ENCODE results near the gene EFL1.

EFL1 gene

GRCh38 chr15:82114660-82115059 is 147.9 kb downstream of the EFL1 start:
- peaks cover 4% of the 10 kb centered on the region for H3K36me3 Mint-ChIP-seq (ENCODE audit: low read depth)
- H3K4me1 Mint-ChIP-seq (ENCODE audit: low read depth): no peaks in the 10 kb centered on the region
- H3K9me3 Mint-ChIP-seq: no peaks in the 10 kb centered on the region
- no peak overlapping the region for H3K27ac Mint-ChIP-seq
- no peaks in the 10 kb centered on the region for H3K27me3 Mint-ChIP-seq
- H3K4me3 Mint-ChIP-seq: no peak overlapping the region

GRCh38 chr15:82113106-82113715 is 149.3 kb downstream of the EFL1 start:
- Mint-ChIP-seq H3K27me3 (no peaks in the 10 kb centered on the region), H3K36me3 (ENCODE audit: low read depth) (peaks cover 4% of the 10 kb centered on the region), H3K4me3 (no peak overlapping the region), H3K27ac (no peak overlapping the region), H3K4me1 (ENCODE audit: low read depth) (no peaks in the 10 kb centered on the region), H3K9me3 (no peaks in the 10 kb centered on the region)

- Mint-ChIP-seq H3K4me3 (no peak overlapping the region), H3K36me3 (ENCODE audit: low read depth) (no peaks in the 10 kb centered on the region), H3K27me3 (no peaks in the 10 kb centered on the region), H3K4me1 (ENCODE audit: low read depth) (no peaks in the 10 kb centered on the region), H3K9me3 (no peaks in the 10 kb centered on the region), H3K27ac (no peak overlapping the region)
Measured at GRCh38 chr15:82111918-82112317, 150.6 kb downstream of the EFL1 start.

- Mint-ChIP-seq H3K27ac (peak overlapping the region; percentile 34), H3K4me1 (ENCODE audit: low read depth) (no peaks in the 10 kb centered on the region), H3K36me3 (ENCODE audit: low read depth) (no peaks in the 10 kb centered on the region), H3K9me3 (no peaks in the 10 kb centered on the region), H3K4me3 (no peak overlapping the region), H3K27me3 (no peaks in the 10 kb centered on the region)
Measured at GRCh38 chr15:82110144-82110543, 152.4 kb downstream of the EFL1 start.

DNA sequence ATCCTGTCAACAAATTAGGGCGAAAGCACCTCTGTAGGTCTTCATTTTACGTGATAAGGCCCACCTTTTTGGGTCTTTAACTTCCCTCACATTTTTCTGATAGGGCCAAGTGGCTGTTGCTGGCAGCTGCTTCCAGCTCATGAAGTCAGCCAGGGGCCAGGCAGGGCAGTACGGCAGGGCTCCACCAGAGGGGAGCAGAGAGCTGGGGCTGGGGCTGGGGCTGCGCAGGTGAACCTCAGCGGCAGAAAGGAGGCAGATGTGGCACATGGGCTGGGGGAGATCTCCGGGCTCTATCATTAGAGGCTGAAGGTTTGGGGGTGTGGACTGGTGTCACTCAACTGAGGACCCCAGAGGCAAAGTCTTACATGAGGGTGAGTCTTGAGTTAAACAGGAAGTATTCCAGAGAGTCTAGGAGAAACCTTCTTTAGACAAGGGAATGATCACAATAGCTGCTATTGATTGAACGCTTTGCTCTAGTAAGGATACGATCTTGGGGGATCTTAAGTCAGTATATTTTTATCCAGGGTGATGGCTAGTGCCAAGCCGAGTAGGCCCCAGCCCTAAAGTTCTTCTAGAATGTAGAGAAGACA is 153.9 kb downstream of the EFL1 start:
- Mint-ChIP-seq H3K36me3 (ENCODE audit: low read depth) (no peaks in the 10 kb centered on the region), H3K9me3 (no peaks in the 10 kb centered on the region), H3K4me1 (ENCODE audit: low read depth) (no peaks in the 10 kb centered on the region), H3K27me3 (no peaks in the 10 kb centered on the region), H3K4me3 (no peak overlapping the region), H3K27ac (no peak overlapping the region)

DNA sequence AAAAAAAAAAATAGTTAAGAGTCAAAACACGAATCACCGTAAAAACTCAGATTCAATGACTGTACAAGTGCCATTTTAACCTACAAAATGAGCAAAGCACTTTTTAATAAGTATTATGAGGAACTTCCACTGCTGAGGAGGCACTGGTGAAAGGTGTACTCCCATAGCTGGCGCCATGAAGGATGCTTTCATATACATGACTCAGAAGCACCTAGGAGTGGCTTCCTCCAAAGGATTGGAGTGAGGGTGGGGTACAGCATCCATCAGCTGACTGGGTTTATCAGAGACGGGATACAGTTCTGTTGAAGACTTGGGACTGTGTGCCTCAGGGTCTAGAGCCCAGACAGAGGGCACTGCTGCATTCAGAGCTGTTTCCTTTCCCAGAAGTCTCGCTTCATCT is 155.9 kb downstream of the EFL1 start:
- Mint-ChIP-seq H3K4me1 (ENCODE audit: low read depth) (no peaks in the 10 kb centered on the region), H3K4me3 (no peak overlapping the region), H3K36me3 (ENCODE audit: low read depth) (no peaks in the 10 kb centered on the region), H3K9me3 (no peaks in the 10 kb centered on the region), H3K27me3 (no peaks in the 10 kb centered on the region), H3K27ac (no peak overlapping the region)

- H3K27me3 Mint-ChIP-seq: peaks cover 2% of the 10 kb centered on the region
- no peaks in the 10 kb centered on the region for H3K4me1 Mint-ChIP-seq (ENCODE audit: low read depth)
- no peaks in the 10 kb centered on the region for H3K36me3 Mint-ChIP-seq (ENCODE audit: low read depth)
- no peak overlapping the region for H3K4me3 Mint-ChIP-seq
- no peaks in the 10 kb centered on the region for H3K9me3 Mint-ChIP-seq
- no peak overlapping the region for H3K27ac Mint-ChIP-seq
Measured at GRCh38 chr15:82105451-82106215, 156.9 kb downstream of the EFL1 start.

- no peaks in the 10 kb centered on the region for H3K4me1 Mint-ChIP-seq (ENCODE audit: low read depth)
- H3K27ac Mint-ChIP-seq: no peak overlapping the region
- peaks cover 4% of the 10 kb centered on the region for H3K27me3 Mint-ChIP-seq
- H3K36me3 Mint-ChIP-seq (ENCODE audit: low read depth): no peaks in the 10 kb centered on the region
- no peaks in the 10 kb centered on the region for H3K9me3 Mint-ChIP-seq
- H3K4me3 Mint-ChIP-seq: no peak overlapping the region
Measured at GRCh38 chr15:82103468-82103867, 159.1 kb downstream of the EFL1 start.

DNA sequence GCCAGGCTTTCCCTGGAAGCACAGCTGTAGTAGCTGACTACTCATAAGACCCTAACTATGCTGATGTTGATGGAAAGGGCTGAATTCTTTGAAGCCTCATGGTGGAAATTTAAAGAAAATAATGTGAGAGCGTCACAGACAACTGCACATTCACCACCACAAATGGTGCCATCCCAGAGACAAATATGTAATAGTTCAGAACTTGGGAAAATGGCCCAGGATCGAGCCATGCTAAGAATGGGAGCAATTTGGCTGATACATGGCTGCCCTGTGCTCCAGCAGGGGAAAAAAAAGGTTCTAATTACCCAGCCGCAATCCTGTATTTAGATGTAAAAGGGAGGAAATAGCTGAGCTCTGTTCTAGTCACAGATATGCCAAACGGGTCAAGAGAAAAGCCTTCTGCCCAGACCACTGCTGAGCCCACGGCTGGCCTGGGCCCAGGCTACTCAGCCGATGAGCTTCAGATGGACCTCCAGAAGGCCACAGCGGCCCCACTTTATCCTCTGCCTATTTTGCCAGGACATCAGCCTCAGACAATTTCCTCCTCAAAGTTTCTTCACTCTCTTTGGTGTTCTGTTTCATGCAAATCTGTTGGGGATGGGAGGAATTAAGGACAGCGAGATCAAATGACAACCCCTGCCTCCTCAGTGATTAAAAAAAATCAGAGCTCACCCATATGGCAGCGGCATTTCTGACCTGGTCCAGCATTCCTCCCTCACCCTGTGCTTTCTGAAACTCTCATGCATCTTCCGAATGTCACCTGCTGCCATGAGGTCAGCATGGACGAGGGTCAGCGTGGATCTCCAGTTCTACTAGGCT is 162.2 kb downstream of the EFL1 start:
- Mint-ChIP-seq H3K27me3 (peaks cover 4% of the 10 kb centered on the region), H3K27ac (no peak overlapping the region), H3K36me3 (ENCODE audit: low read depth) (no peaks in the 10 kb centered on the region), H3K4me3 (no peak overlapping the region), H3K9me3 (no peaks in the 10 kb centered on the region), H3K4me1 (ENCODE audit: low read depth) (no peaks in the 10 kb centered on the region)

DNA sequence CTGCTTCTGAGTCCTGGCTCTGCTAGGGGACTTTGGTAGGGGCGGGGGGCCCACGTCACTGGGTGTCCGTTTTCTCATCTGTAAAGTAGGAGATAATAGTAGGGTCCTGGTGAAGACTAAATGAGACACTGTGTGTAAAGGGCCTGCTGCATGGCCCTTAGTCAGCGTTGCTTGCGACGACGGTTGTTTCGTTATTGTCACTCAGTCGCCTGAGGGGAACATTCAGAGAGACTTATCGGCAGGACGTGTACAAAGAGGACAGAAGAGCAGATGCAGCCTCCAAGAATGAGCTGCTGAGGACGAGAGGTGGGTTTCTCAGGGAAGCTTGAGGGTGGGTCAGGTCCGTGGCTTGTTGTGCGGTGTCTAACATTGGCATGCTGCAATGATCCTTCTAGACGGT is 163.9 kb downstream of the EFL1 start:
- Mint-ChIP-seq H3K9me3 (no peaks in the 10 kb centered on the region), H3K27ac (no peak overlapping the region), H3K4me3 (no peak overlapping the region), H3K36me3 (ENCODE audit: low read depth) (no peaks in the 10 kb centered on the region), H3K27me3 (peaks cover 4% of the 10 kb centered on the region), H3K4me1 (ENCODE audit: low read depth) (no peaks in the 10 kb centered on the region)

DNA sequence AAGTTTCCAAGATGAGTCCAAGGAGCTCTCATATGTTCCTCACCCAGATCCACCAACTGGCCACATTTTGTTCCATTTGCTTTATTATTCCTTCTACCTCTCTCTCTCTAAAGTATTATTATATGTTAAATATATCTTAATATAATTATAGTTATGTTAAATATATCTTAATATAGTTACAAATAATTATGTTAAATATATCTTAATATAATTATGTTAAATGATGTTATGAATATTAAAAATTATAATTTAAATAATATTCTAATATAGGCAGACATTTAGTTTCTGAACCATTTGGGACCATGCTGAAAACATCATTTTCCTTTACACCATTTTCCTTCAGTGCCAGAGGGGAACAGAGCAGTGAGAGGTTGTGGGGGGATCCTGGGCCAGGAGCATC is 166.7 kb downstream of the EFL1 start:
- no peak overlapping the region for H3K27ac Mint-ChIP-seq
- peaks cover 3% of the 10 kb centered on the region for H3K27me3 Mint-ChIP-seq

GRCh38 chr15:82093774-82094211 is 168.7 kb downstream of the EFL1 start:
- no peaks in the 10 kb centered on the region for H3K4me1 Mint-ChIP-seq (ENCODE audit: low read depth)
- no peaks in the 10 kb centered on the region for H3K9me3 Mint-ChIP-seq
- no peak overlapping the region for H3K4me3 Mint-ChIP-seq
- H3K27me3 Mint-ChIP-seq: no peaks in the 10 kb centered on the region
- H3K36me3 Mint-ChIP-seq (ENCODE audit: low read depth): no peaks in the 10 kb centered on the region
- no peak overlapping the region for H3K27ac Mint-ChIP-seq

More for the DNA sequence above, 166.7 kb downstream of the EFL1 start:
- no peak overlapping the region for H3K4me3 Mint-ChIP-seq
- no peaks in the 10 kb centered on the region for H3K36me3 Mint-ChIP-seq (ENCODE audit: low read depth)
- H3K9me3 Mint-ChIP-seq: no peaks in the 10 kb centered on the region
- H3K4me1 Mint-ChIP-seq (ENCODE audit: low read depth): no peaks in the 10 kb centered on the region

DNA sequence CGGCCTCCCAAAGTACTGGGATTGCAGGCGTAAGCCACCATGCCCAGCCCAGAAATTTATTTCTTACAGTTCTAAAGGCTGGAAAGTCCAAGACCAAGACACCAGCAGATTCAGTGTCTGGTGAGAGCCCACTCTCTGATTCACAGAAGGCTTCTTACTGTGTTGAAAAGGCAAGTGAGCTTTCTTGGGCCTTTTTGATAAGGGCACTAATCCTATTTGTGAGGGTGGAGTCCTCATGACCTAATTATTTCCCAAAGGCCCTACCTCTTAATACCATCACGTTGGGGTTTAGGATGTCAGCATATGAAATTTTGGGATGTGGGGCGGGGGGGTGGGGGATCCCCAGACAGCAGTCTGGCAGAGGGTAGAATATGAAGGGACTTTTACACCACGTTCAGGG is 169.2 kb downstream of the EFL1 start:
- Mint-ChIP-seq H3K36me3 (ENCODE audit: low read depth) (no peaks in the 10 kb centered on the region), H3K4me1 (ENCODE audit: low read depth) (no peaks in the 10 kb centered on the region), H3K9me3 (no peaks in the 10 kb centered on the region), H3K27me3 (no peaks in the 10 kb centered on the region), H3K27ac (no peak overlapping the region), H3K4me3 (no peak overlapping the region)

DNA sequence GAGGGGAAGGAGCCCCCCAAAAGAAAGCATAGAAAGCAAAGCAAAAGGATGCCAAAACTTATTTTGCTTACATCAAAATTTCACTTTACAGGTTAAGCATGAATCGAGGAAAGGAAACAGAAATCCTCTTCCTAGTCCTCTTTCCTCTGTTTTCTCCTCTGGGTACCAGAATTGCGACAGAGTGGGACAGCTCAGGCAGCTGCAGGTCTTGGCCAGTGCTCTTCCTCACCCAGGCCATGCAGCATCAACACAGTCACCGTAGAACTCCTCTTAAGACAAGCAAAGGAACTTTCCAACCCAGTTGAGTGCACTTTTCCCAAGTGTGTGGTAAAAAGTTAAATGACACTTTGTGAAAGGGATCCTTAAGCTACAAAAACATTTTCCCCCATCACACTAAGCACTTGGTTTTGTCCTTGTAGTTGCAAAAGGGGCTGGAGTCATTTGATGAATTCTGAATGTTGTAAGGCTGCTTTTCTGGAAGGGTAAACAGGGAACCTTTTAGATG is 170.8 kb downstream of the EFL1 start:
- H3K27me3 Mint-ChIP-seq: no peaks in the 10 kb centered on the region
- no peak overlapping the region for H3K27ac Mint-ChIP-seq
- H3K9me3 Mint-ChIP-seq: no peaks in the 10 kb centered on the region
- no peaks in the 10 kb centered on the region for H3K36me3 Mint-ChIP-seq (ENCODE audit: low read depth)
- H3K4me3 Mint-ChIP-seq: no peak overlapping the region
- H3K4me1 Mint-ChIP-seq (ENCODE audit: low read depth): no peaks in the 10 kb centered on the region

Data from stimulated activated naive CD8-positive, alpha-beta T cell treated with anti-CD3 and anti-CD28 coated beads, Interleukin-15, Interleukin-2, amounts not matched to agents 100 ng/mL and 50 ng/mL, for 24 hours (primary cell).